Measurements from ENCODE around the gene SLC17A2. TPM values are rescaled to one million over a fixed set of nuclear protein-coding genes. Genes with fewer than 3 reads are reported as not detected.

SLC17A2 gene, protein sequence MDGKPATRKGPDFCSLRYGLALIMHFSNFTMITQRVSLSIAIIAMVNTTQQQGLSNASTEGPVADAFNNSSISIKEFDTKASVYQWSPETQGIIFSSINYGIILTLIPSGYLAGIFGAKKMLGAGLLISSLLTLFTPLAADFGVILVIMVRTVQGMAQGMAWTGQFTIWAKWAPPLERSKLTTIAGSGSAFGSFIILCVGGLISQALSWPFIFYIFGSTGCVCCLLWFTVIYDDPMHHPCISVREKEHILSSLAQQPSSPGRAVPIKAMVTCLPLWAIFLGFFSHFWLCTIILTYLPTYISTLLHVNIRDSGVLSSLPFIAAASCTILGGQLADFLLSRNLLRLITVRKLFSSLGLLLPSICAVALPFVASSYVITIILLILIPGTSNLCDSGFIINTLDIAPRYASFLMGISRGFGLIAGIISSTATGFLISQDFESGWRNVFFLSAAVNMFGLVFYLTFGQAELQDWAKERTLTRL
- not detected for total RNA-seq

DNA sequence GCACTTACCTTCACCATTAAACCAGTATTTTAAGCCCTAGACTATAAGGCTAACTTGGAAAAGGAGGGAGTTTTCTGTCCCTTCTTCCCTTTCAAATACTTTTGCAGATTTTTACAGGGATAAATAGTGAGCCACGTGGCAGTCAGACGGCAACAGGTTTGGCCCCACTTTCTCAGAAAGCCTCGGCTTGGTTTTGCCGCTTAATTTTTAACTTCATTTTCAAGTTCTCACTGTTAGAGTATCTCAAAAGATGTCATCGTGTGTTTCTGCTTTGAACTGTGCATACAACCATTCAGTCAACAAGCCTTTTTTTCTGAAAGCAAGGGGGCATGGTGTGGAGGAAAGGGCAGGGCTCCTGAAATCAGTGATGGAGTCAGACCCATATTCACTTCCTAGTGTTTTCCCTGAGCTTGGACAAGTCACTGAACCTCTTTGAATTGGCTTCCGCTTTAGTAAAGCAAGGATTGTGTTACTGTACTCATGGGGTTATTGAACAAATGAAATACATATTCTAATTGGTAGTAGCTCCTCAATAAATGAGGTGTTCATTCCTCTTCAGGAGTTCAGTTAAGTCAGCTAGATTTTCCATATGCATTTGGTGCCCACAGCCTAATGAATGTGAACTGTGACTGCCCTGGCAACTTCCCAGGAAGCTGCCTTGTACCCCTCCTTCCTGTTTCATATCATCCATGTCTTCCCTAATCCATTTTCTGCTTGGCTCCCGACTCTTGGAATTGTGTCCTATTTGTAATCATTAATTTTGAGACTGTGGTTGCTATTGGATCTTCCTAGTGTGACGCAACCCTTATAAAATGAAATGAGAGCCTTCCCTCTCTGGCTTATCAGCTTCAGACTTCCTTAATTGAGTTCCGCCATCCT lies at the start of gene SLC17A2:
TSS of gene SLC17A2 (minus strand) at position 160 of the 879 bp plus-strand sequence. CDS start 4,895 bp downstream, outside the sequence.
- Histone ChIP-seq H3K4me3 (no peak within 1 kb of the TSS), H3K36me3 (no peaks in the 10 kb centered on the region), H3K27me3 (no peaks in the 10 kb centered on the region), H3K9me3 (no peaks in the 10 kb centered on the region), H3K4me1 (no peaks in the 10 kb centered on the region), H3K27ac (no peak within 1 kb of the TSS)
- DNase-seq (ENCODE audit: low spot score in 2 of 2) = no peak
- intact Hi-C loops (cut with DNase I) = no loop called here
- TF ChIP-seq, protein P1, sequence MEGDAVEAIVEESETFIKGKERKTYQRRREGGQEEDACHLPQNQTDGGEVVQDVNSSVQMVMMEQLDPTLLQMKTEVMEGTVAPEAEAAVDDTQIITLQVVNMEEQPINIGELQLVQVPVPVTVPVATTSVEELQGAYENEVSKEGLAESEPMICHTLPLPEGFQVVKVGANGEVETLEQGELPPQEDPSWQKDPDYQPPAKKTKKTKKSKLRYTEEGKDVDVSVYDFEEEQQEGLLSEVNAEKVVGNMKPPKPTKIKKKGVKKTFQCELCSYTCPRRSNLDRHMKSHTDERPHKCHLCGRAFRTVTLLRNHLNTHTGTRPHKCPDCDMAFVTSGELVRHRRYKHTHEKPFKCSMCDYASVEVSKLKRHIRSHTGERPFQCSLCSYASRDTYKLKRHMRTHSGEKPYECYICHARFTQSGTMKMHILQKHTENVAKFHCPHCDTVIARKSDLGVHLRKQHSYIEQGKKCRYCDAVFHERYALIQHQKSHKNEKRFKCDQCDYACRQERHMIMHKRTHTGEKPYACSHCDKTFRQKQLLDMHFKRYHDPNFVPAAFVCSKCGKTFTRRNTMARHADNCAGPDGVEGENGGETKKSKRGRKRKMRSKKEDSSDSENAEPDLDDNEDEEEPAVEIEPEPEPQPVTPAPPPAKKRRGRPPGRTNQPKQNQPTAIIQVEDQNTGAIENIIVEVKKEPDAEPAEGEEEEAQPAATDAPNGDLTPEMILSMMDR (IDR thresholded peaks at IDR 0.05) = no peak

DNA sequence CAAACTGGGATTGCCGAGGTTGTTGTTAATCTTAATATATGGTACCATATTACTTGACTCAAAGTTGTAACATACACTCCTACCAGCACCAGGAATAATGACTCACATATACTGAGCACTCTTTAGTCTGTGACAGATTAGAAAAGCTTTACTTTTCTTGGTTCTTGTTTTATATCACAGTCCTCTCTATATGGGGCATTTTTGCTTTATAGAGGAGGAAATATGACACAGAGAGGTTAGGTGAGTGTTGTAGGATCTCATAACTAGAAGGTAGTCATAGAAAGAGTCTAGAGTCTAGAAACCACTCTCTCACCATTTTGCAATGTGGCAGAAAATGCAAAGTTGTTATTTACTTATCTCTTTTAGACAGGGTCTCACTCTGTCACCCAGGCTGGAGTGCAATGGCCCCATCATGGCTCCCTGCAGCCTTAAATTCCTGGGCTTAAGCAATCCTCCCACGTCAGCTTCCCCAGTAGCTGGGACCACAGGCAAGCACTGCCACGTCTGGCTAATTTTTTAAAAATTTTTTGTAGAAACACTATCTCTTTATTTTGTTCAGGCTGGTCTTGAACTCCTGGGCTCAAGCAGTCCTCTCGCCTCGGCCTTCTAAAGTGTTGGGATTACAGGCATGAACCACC lies 45.6 kb upstream of the SLC17A2 start:
- Histone ChIP-seq H3K4me3 (no peak overlapping the region), H3K27ac (no peak overlapping the region), H3K9me3 (no peaks in the 10 kb centered on the region), H3K36me3 (peaks cover 80 to 94% of the 10 kb centered on the region in 2 donors), H3K4me1 (peaks cover 5 to 9% of the 10 kb centered on the region in 2 donors), H3K27me3 (no peaks in the 10 kb centered on the region)
- DNase-seq (ENCODE audit: low spot score in 2 of 2) = no peak
- intact Hi-C loops (cut with DNase I) = no loop called here
- TF ChIP-seq, protein P1 (IDR thresholded peaks at IDR 0.05) = no peak

DNA sequence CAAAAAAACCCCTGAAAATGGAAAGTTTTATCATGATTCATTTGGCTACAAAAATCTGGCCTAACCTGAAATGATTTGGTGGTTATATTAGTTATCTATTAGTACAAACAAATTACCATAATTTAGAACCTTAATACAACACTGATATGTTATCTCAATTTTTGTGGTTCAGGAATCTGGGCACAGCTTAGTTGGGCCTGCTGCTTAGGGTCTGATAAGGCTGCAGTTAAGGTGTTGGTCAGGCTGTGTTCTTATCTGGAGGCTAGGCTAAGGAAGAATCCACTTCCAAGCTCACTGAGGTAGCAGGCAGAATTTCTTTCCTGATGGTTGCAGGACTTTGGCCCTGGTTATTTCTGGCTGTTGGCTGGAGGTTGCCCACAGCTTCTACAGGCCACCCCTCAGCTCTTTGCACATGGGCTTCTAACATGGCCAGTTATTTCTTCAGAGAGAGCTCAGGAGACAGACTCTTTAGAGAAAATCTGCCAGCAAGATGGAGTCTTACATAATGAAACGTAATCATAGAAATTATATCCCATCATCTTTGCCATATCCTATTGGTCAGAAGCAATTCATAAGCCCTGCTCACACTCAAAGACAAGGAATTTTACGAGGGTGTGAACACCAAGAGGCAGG lies 43.5 kb upstream of the SLC17A2 start:
- H3K27me3 ChIP-seq = no peaks in the 10 kb centered on the region
- H3K27ac ChIP-seq = no peak overlapping the region
- intact Hi-C loops (cut with DNase I) = no loop called here
- TF ChIP-seq, protein P1 (IDR thresholded peaks at IDR 0.05) = no peak
- H3K9me3 ChIP-seq = no peaks in the 10 kb centered on the region
- H3K4me3 ChIP-seq = no peak overlapping the region
- peaks cover 80 to 93% of the 10 kb centered on the region in 2 donors for H3K36me3 ChIP-seq
- H3K4me1 ChIP-seq = peaks cover 8 to 16% of the 10 kb centered on the region in 2 donors
- DNase-seq (ENCODE audit: low spot score in 2 of 2) = no peak

DNA sequence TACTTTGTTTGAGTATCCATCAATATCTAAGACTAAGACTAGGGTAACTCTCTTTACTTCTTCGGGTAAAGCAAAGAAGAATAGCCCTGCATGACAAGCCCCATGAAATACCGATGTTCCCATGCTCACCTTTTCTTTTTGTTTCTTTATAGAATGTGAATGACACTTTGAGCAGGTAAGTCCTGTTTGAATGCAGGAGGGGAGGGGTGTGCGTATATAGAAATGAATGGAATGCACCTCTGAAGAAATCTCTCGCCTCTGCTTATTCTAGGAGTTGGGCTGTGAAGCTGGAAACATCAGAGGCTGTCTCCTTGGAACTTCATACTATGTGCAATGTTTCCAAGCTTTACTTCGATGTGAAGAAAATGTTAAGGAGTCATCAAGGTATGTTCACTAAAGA lies 42.4 kb upstream of the SLC17A2 start:
- Histone ChIP-seq H3K27me3 (no peaks in the 10 kb centered on the region), H3K9me3 (no peaks in the 10 kb centered on the region), H3K4me3 (no peak overlapping the region), H3K27ac (no peak overlapping the region), H3K36me3 (peaks cover 69 to 86% of the 10 kb centered on the region in 2 donors), H3K4me1 (peaks cover 11 to 23% of the 10 kb centered on the region in 2 donors)
- no peak for DNase-seq (ENCODE audit: low spot score in 2 of 2)
- intact Hi-C loops (cut with DNase I) = no loop called here
- TF ChIP-seq, protein P1 (IDR thresholded peaks at IDR 0.05) = no peak

DNA sequence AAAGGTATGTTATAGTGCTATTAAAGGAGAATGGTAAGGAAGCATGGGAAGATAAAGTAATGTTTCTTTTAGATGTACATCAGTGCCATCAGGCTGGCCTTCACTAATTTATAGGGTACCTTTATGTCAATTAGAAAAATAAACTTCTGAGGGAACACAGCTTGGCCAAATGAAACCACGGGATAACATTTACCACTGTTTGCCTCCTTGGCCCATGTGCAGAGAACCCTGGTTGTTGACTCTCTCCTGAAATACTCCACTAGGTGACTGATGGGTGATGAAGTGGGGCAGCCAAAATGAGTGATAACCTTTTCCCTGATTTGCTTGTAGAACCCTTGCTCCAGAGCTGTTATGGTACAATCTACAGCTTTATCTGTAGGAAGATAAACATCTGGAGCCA lies 41.6 kb upstream of the SLC17A2 start:
- Histone ChIP-seq H3K27me3 (no peaks in the 10 kb centered on the region), H3K27ac (peak overlapping the region; percentile 68 to 77), H3K4me3 (no peak overlapping the region), H3K36me3 (peaks cover 64 to 79% of the 10 kb centered on the region in 2 donors), H3K4me1 (peaks cover 15 to 28% of the 10 kb centered on the region in 2 donors), H3K9me3 (no peaks in the 10 kb centered on the region)
- TF ChIP-seq, protein P1 (IDR thresholded peaks at IDR 0.05) = no peak
- intact Hi-C loops (cut with DNase I) = no loop called here
- DNase-seq (ENCODE audit: low spot score in 2 of 2) = no peak

Data from ascending aorta (tissue), 2 donors.